Measurements from ENCODE around the gene MYO5B.

The MYO5B gene

GRCh38 chr18:49967636-49968313 is 227.2 kb downstream of the MYO5B start:
- no peak for DNase-seq (ENCODE audit: low read depth)

GRCh38 chr18:49967171-49967570 is 227.8 kb downstream of the MYO5B start:
- DNase-seq (ENCODE audit: low read depth), result no peak

DNA sequence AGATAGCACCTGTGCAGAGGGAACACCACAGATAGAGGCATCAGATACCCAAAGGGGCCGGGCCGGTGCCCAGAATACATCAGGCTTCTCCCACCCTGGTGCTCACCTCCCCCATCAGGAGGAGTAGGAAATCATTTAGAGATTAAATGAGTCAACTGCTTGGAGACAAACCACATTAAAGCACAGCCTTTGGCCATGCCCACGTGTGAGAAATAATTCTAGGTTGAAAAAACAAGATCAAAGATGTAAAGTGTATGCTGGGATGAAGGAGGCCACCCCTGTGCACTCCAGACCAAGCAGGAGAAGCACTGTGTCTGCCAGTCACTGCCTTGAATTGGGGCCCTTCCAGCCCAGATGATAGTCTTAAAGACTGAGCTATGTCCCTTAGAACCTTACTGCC is 228.9 kb downstream of the MYO5B start:
- DNase-seq (ENCODE audit: low read depth), result no peak

- no peak for DNase-seq (ENCODE audit: low read depth)
Observed at GRCh38 chr18:49963217-49963616, 231.7 kb downstream of the MYO5B start.

DNA sequence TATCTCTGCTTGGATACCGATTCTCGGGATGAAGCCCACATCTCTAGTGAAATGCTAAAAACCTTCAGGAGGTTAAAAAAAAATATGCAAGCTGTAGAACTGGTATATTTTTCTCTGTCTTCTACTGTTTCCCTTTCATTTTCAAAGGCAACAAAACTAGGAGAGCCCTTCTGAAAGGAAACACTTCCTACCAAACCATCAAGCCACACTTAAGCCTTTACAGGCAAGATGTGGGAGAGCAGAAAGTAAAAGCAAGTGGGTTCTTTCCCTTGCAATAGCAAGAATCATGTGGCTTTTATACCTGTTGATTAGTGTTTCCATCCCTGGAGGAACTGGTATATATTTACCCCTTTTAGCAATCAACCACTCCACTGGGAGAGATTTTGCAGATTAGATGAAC is 233.7 kb downstream of the MYO5B start:
- DNase-seq (ENCODE audit: low read depth), result no peak

GRCh38 chr18:49960376-49960775 is 234.6 kb downstream of the MYO5B start:
- DNase-seq (ENCODE audit: low read depth), result no peak

DNA sequence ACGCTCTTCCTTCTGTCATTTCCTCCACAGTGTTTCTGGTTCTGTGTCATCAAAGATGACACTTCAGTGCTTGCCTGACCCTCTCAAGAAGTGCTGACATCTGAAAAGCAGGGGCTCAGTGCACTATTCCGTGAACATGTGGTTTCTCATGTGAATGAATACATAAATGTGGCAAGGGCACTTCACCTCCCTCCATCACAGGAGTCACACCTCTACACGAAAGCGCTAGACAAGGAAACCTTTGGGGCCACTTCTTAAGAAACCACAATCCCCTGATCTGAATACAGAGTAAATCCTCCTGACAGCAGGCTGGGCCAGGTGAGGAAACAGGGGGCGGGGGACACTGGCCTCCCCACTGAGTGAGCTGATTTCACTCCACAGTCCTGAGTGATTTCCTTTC is 235.8 kb downstream of the MYO5B start:
- DNase-seq (ENCODE audit: low read depth), result no peak

GRCh38 chr18:49955263-49955662 is 239.7 kb downstream of the MYO5B start:
- no peak for DNase-seq (ENCODE audit: low read depth)

- DNase-seq (ENCODE audit: low read depth), result no peak
Observed at GRCh38 chr18:49953391-49953790, 241.6 kb downstream of the MYO5B start.

DNA sequence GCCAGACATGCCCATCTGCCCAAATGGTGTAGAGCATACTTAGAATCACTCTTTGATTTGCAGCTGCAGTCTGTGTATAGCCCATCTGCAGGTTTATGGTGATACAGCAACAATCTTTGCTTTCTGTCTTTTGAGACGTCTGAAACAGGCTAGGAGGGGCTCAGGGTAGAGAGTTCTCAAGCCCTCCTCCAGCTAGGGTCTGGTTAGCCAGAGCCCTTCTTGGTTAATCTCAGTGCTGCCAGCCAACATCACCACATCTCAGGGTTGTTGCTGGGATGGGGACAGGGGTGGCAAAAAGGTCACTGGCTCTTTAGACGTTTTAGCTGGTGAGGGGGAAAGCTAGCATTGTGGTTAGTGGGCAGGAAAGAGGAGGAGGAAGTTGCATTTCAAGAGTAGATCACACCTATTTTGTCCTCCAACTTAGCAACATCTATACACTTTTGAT is 245.0 kb downstream of the MYO5B start:
- no peak for DNase-seq (ENCODE audit: low read depth)

- no peak for DNase-seq (ENCODE audit: low read depth)
Observed at GRCh38 chr18:49948975-49949374, 246.0 kb downstream of the MYO5B start.

- DNase-seq (ENCODE audit: low read depth), result no peak
Observed at GRCh38 chr18:49944663-49945062, 250.3 kb downstream of the MYO5B start.

DNA sequence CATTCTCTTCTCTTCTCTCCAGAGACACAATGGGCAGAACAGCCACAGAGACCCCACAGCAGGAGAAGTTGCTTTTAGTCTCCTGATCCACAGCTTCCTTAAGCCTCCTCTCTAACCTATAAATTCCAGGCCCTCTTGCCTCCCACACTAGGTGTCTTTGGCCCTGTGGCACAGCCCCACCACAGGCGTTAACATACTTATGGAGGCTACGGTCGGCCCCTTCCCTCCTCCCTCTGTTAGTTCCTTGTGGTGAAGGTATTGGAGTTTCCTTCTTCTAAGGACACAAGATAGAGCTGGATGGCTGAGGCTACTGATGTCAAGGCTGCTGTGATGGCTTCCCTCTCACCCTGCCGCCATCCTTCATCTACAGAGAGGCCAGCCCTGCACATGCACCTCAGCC is 258.1 kb downstream of the MYO5B start:
- DNase-seq (ENCODE audit: low read depth), result no peak

DNA sequence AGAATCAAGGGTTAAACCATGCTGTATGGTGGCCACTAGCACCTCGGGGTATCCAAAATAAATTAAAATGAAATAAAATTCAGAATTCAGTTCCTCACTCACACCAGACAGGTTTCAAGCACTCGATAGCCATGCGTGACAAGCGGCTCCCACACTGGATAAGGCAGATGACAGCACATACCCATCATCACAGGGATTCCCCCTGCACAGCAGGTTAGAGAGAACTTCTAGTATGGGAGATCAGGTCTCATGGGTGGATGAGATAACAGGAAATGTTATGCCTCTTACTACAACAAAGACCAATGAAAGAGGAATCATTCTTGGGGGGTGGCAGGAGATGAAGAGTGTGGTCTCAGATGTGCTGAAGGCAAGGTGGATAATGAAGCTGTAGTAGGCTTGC is 259.7 kb downstream of the MYO5B start:
- no peak for DNase-seq (ENCODE audit: low read depth)

- DNase-seq (ENCODE audit: low read depth), result no peak
Observed at GRCh38 chr18:49934457-49934856, 260.5 kb downstream of the MYO5B start.

DNA sequence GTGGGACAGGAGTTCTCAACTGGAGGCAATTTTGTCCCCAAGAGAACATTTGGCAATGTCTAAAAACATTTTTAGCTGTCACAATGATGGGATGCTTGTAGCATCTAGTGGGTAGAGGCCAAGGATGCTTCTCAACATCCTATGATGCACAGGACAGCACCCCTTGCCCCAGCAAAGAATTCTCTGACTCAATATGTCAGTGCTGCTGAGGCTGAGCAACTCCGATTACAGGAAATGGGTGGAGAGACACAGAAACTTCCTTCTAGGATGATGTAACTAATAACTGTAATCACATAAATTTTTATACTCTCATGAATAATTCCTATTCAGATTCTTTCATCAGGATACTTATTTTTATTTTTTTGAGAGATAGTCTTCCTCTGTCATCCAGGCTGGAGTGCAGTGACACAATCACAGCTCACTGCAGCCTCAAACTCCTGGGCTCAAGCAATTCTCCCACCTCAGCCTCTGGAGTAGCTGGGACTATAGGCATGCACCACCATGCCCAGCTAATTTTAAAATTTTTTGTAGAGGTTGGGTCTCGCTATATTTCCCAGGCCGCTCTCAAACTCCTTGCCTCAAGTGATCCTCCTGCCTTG is 261.3 kb downstream of the MYO5B start:
- DNase-seq (ENCODE audit: low read depth), result no peak

DNA sequence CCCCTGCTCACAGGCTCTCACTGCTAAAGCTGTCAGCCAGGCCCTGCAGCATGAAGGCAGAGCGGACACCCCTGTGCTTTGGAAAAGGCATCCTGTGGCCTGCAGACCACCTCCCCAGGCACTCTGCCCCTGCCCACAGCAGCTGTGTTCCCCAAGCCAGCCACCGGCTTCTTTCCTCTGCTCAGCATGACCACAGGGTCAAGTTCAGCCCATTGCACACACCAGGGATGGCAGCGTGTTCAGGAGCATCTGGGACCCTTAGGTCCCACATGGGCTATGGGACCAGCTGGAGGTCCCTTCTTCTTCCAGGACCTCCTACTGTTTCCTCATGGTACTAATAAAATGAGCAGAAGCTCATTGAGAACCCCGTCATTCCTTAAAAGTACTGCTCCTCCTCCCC is 263.2 kb downstream of the MYO5B start:
- DNase-seq (ENCODE audit: low read depth), result no peak

DNA sequence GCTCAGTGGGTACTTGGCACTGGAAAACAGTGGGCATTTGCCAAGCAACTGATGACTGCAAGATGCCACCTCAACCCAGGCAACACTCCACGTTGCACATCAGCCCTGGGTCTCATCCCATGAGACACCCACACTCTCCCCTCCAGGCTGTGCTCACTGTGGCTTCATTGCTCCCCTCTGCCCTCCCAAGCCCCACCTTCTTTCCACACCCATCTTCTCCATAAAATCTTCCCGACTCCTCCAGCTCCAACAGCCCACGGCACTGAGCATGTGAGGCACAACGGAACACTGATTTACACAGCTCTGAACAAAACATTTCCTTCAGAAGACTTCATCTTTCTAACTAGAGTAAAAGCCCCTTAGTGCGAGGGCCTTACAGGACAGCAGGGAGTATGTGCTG is 263.8 kb downstream of the MYO5B start:
- no peak for DNase-seq (ENCODE audit: low read depth)

GRCh38 chr18:49926106-49926745 is 268.7 kb downstream of the MYO5B start:
- no peak for DNase-seq (ENCODE audit: low read depth)

DNA sequence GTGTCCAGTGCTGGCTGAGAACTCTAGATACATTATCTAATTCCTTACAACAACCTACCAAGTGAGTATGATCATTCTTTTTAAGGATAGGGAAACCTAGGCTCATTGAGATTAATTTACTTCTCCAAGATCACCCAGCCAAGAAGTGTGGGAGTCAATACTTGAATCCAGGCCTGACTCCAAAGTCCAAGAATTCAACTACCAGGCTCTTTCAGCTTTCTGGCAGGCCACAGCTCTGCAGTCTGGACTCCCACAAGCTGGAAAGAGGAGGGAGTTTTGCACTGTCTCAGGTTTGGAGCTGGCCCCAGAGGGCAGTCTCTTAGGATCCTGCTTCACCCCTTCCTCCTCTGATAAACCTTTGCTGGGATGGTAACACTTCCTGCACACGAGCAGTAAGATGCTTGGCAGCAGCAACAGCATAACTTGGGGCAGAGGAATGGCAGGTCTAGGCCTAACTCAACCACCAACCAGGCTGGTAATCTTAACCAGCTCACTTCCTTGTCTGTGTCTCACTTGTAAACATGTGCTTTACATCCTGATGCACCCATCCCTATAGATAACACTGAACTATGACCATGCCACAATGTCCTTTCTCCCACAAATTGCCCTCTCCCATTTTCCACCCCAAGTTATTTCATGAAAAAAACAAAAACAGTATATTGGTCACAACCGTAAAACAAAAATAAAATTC is 270.5 kb downstream of the MYO5B start:
- no peak for DNase-seq (ENCODE audit: low read depth)

DNA sequence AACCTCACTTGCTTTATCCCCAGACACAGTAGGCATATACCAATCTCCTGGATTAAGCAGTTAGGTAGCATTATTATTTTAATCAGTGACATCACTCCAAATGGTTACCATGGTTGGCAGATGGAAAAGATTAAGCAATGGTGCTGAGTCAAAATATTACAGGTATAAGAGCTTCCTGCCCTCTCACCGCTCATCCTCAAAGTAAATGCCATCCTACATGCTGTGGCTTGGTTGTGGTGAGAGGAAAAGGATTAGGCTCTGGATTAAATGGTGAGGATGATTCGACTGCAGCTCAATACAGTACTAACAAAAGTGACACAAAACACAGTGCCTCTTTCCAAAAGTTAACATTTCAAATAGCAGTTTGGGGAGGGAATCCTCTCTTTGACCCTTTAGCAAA is 272.7 kb downstream of the MYO5B start:
- no peak for DNase-seq (ENCODE audit: low read depth)

GRCh38 chr18:49921318-49921985 is 273.5 kb downstream of the MYO5B start:
- no peak for DNase-seq (ENCODE audit: low read depth)
